HepG2 (cell line): ENCODE results near the gene UBXN2A. TPM values are rescaled to one million over a fixed set of nuclear protein-coding genes. Genes with fewer than 3 reads are reported as not detected.

Source experiments
- HES4 ChIP-seq: sonication (generic); formaldehyde crosslinking; IDR thresholded peaks from 2 replicates; pipeline ENCODE4 v1.9.0; 2021; ENCODE audit warnings: mild to moderate bottlenecking, missing genetic modification reagents, borderline replicate concordance
- HMGA1 ChIP-seq: sonication (generic); formaldehyde crosslinking; conservative IDR thresholded peaks from 2 replicates; pipeline ENCODE4 v1.4.0; 2020; ENCODE audit warnings: missing genetic modification reagents
- KDM1A ChIP-seq: IDR thresholded peaks from 2 replicates; pipeline ENCODE4 v1.6.1; 2016; ENCODE audit warnings: missing compliant biosample characterization
- KDM6A ChIP-seq: IDR thresholded peaks from 2 replicates; pipeline ENCODE4 v1.6.1; 2016; ENCODE audit warnings: low read depth
- MEIS1 ChIP-seq: sonication (generic); formaldehyde crosslinking; IDR thresholded peaks from 2 replicates; pipeline ENCODE4 v1.9.0; 2021; ENCODE audit warnings: mild to moderate bottlenecking, missing genetic modification reagents, moderate library complexity, borderline replicate concordance
- NONO ChIP-seq, 2 experiments: fragments of 450-650 bp in 1 of 2; sonication (generic) in 1 of 2; formaldehyde crosslinking in 1 of 2; IDR thresholded peaks in 1 of 2; conservative IDR thresholded peaks in 1 of 2; 2 replicates each; pipeline versions ENCODE4 v1.6.1 to v1.8.0; 2017 to 2022; ENCODE audit warnings: mild to moderate bottlenecking in 1 of 2, missing genetic modification reagents in 1 of 2, moderate library complexity in 1 of 2
- PAF1 ChIP-seq: IDR thresholded peaks from 2 replicates; pipeline ENCODE4 v1.6.1; 2016; ENCODE audit warnings: missing genetic modification reagents, missing compliant biosample characterization
- RAD51 ChIP-seq: fragments of 450-650 bp; IDR thresholded peaks from 2 replicates; pipeline ENCODE4 v1.6.1; 2016; ENCODE audit warnings: borderline replicate concordance
- RARG ChIP-seq: sonication (generic); formaldehyde crosslinking; IDR thresholded peaks from 2 replicates; pipeline ENCODE4 v1.4.0; 2020; ENCODE audit warnings: low read depth, mild to moderate bottlenecking, missing genetic modification reagents
- RFX5 ChIP-seq: IDR thresholded peaks from 2 replicates; pipeline ENCODE4 v1.6.1; 2011; ENCODE audit warnings: low read depth, low read length, improper control_type of control experiment
- RORA ChIP-seq: sonication (generic); formaldehyde crosslinking; IDR thresholded peaks from 2 replicates; pipeline ENCODE4 v1.5.0; 2020; ENCODE audit warnings: mild to moderate bottlenecking, missing genetic modification reagents, moderate library complexity
- SRSF1 ChIP-seq: fragments of 200-400 bp; formaldehyde crosslinking; optimal IDR thresholded peaks from 2 replicates; pipeline ENCODE3; 2017; ENCODE audit warnings: mild to moderate bottlenecking, low read depth, low read length, moderate library complexity
- SSRP1 ChIP-seq: IDR thresholded peaks from 2 replicates; pipeline ENCODE4 v1.6.1; 2016; ENCODE audit warnings: control low read depth
- ZFP90 ChIP-seq: sonication (generic); formaldehyde crosslinking; IDR thresholded peaks from 2 replicates; pipeline ENCODE4 v1.8.0; 2022; ENCODE audit warnings: missing genetic modification reagents, mild to moderate bottlenecking, inconsistent platforms, borderline replicate concordance
- ZHX1 ChIP-seq: sonication (generic); formaldehyde crosslinking; IDR thresholded peaks from 2 replicates; pipeline ENCODE4 v1.8.1; 2022; ENCODE audit warnings: low read depth, mild to moderate bottlenecking, missing genetic modification reagents
- ZMYM4 ChIP-seq: sonication (generic); formaldehyde crosslinking; IDR thresholded peaks from 2 replicates; pipeline ENCODE4 v1.8.1; 2023; ENCODE audit warnings: mild to moderate bottlenecking, missing genetic modification reagents
- ZNF160 ChIP-seq: sonication (generic); formaldehyde crosslinking; IDR thresholded peaks from 2 replicates; pipeline ENCODE4 v1.8.0; 2022; ENCODE audit warnings: mild to moderate bottlenecking, inconsistent platforms, missing genetic modification reagents
- ZNF292 ChIP-seq: sonication (generic); formaldehyde crosslinking; IDR thresholded peaks from 2 replicates; pipeline ENCODE4 v1.8.1; 2022; ENCODE audit warnings: mild to moderate bottlenecking, low read depth, missing genetic modification reagents, borderline replicate concordance
- ZNF317 ChIP-seq: sonication (generic); formaldehyde crosslinking; IDR thresholded peaks from 2 replicates; pipeline ENCODE4 v1.5.0; 2020; ENCODE audit warnings: mild to moderate bottlenecking, missing genetic modification reagents
- ZNF354B ChIP-seq: sonication (generic); formaldehyde crosslinking; IDR thresholded peaks from 2 replicates; pipeline ENCODE4 v1.8.0; 2022; ENCODE audit warnings: mild to moderate bottlenecking, missing genetic modification reagents
- ZNF484 ChIP-seq: sonication (generic); formaldehyde crosslinking; IDR thresholded peaks from 2 replicates; pipeline ENCODE4 v1.5.1; 2020; ENCODE audit warnings: mild to moderate bottlenecking, low read depth, missing genetic modification reagents, borderline replicate concordance
- ZNF549 ChIP-seq: sonication (generic); formaldehyde crosslinking; IDR thresholded peaks from 2 replicates; pipeline ENCODE4 v1.5.0; 2020; ENCODE audit warnings: missing genetic modification reagents
- ZNF660 ChIP-seq: sonication (generic); formaldehyde crosslinking; IDR thresholded peaks from 2 replicates; pipeline ENCODE4 v1.5.1; 2020; ENCODE audit warnings: mild to moderate bottlenecking, low read depth, missing genetic modification reagents, borderline replicate concordance
- polyA plus RNA-seq, 8 experiments: library from polyadenylated mRNA; depleted of rRNA in 3 of 8; stranded (reverse) in 7 of 8; unstranded in 1 of 8; fragments of >200 nt; fragmentation: Illumina TruSeq in 4 of 8; extraction: Trizol in 4 of 8; gene quantifications; 2 replicates each; pipeline versions ENCODE4 v1.2.1 to v1.2.3, GENCODE V29; 2011 to 2016; ENCODE audit warnings: low read depth in 4 of 8, missing spikeins in 1 of 8, mixed read lengths in 1 of 8; ENCODE audit not compliant: insufficient read depth in 1 of 8
- total RNA-seq, 5 experiments: library from RNA; depleted of rRNA; stranded (reverse); fragments of >200 nt; fragmentation: Illumina TruSeq; extraction: Trizol; gene quantifications; 2 replicates each; pipeline ENCODE4 v1.2.3, GENCODE V29; 2016; ENCODE audit warnings: low read depth in 1 of 5
- TF ChIP-seq, protein P1 (sequence below): sonication (generic); formaldehyde crosslinking; IDR thresholded peaks from 2 replicates; pipeline ENCODE4 v1.4.0; 2020; ENCODE audit warnings: mild to moderate bottlenecking, missing genetic modification reagents
- TF ChIP-seq, protein P2 (sequence below): sonication (generic); formaldehyde crosslinking; IDR thresholded peaks from 2 replicates; pipeline ENCODE4 v1.5.1; 2020; ENCODE audit warnings: missing genetic modification reagents, mild to moderate bottlenecking, borderline replicate concordance

Gene UBXN2A
- total and polyA plus RNA-seq, 2 of the 13 experiments (the other 11 are each of a cell fraction or from before 2014, with no cell fraction given) = 8.3 to 20.9 TPM

GRCh38 chr2:24046930-24047702 is 106.9 kb downstream of the UBXN2A start, which contains the start of gene WDCP (continued):
- peak; percentile 60; the same call in 1 of the 2 replicates for TF ChIP-seq HES4 (CRISPR knock-in tag)
- peak; percentile 82 for TF ChIP-seq ZMYM4 (CRISPR knock-in tag)
- peak; percentile 90 for TF ChIP-seq ZNF160
- no peak for TF ChIP-seq ZNF549 (CRISPR knock-in tag)
- TF ChIP-seq ZNF292 = no peak
- TF ChIP-seq, protein P1, sequence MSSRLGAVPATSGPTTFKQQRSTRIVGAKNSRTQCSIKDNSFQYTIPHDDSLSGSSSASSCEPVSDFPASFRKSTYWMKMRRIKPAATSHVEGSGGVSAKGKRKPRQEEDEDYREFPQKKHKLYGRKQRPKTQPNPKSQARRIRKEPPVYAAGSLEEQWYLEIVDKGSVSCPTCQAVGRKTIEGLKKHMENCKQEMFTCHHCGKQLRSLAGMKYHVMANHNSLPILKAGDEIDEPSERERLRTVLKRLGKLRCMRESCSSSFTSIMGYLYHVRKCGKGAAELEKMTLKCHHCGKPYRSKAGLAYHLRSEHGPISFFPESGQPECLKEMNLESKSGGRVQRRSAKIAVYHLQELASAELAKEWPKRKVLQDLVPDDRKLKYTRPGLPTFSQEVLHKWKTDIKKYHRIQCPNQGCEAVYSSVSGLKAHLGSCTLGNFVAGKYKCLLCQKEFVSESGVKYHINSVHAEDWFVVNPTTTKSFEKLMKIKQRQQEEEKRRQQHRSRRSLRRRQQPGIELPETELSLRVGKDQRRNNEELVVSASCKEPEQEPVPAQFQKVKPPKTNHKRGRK = no peak
- 0 out of 2 replicates have a peak, but pooled peaks have one; percentile 30 for TF ChIP-seq ZHX1 (CRISPR knock-in tag)
- no peak for TF ChIP-seq RORA (CRISPR knock-in tag)
- no peak for TF ChIP-seq SRSF1
- TF ChIP-seq ZNF317 (CRISPR knock-in tag) = peak; percentile 78
- TF ChIP-seq ZNF484 = no peak
- TF ChIP-seq KDM6A (CRISPR knock-in tag) = no peak
- no peak for TF ChIP-seq NONO (IDR thresholded peaks at IDR 0.05)
- TF ChIP-seq NONO (CRISPR knock-in tag; conservative IDR thresholded peaks at IDR 0.05) = 0 out of 2 replicates have a peak, but pooled peaks have one; percentile 34
- TF ChIP-seq HMGA1 = no peak
- TF ChIP-seq ZNF354B (CRISPR knock-in tag) = 0 out of 2 replicates have a peak, but pooled peaks have one; percentile 71
- TF ChIP-seq KDM1A (CRISPR knock-in tag) = no peak
- peak; percentile 94 for TF ChIP-seq ZFP90 (CRISPR knock-in tag)
- TF ChIP-seq MEIS1 (CRISPR knock-in tag) = no peak
- TF ChIP-seq RFX5 = peak; percentile 40; the same call in 1 of the 2 replicates
- no peak for TF ChIP-seq RAD51
- TF ChIP-seq SSRP1 (CRISPR knock-in tag) = no peak
- no peak for TF ChIP-seq RARG (CRISPR knock-in tag)
- no peak for TF ChIP-seq ZNF660
- TF ChIP-seq, protein P2, sequence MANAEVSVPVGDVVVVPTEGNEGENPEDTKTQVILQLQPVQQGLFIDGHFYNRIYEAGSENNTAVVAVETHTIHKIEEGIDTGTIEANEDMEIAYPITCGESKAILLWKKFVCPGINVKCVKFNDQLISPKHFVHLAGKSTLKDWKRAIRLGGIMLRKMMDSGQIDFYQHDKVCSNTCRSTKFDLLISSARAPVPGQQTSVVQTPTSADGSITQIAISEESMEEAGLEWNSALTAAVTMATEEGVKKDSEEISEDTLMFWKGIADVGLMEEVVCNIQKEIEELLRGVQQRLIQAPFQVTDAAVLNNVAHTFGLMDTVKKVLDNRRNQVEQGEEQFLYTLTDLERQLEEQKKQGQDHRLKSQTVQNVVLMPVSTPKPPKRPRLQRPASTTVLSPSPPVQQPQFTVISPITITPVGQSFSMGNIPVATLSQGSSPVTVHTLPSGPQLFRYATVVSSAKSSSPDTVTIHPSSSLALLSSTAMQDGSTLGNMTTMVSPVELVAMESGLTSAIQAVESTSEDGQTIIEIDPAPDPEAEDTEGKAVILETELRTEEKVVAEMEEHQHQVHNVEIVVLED (CRISPR knock-in tag) = peak; percentile 59; the same call in 1 of the 2 replicates
- no peak for TF ChIP-seq PAF1 (CRISPR knock-in tag)
